Neural cell (in vitro differentiated cells): ENCODE data around the gene PHACTR3. TPM values are rescaled to one million over a fixed set of nuclear protein-coding genes. Genes with fewer than 3 reads are reported as not detected.

Source experiments
- H2AFZ ChIP-seq: fragments of 200-600, 300-800 bp; sonication (generic), shearing (Covaris generic); 2 replicates; pipeline ENCODE4 v1.6.0; 2014; ENCODE audit warnings: low read depth, mild to moderate bottlenecking, antibody characterized with exemption, low read length, moderate library complexity
- H3F3A ChIP-seq: fragments of 200-600 bp; shearing (Covaris generic); 2 replicates; pipeline ENCODE4 v1.6.1; 2016; ENCODE audit warnings: mild to moderate bottlenecking, moderate library complexity, mixed read lengths, antibody characterized with exemption, low read length; ENCODE audit not compliant: insufficient read depth, poor library complexity, severe bottlenecking
- H3K27ac ChIP-seq: fragments of 200-600, 300-800 bp; sonication (generic), shearing (Covaris generic); 2 replicates; pipeline ENCODE4 v1.5.1; 2014; ENCODE audit warnings: mild to moderate bottlenecking, low read length, moderate library complexity
- H3K27me3 ChIP-seq: fragments of 300-800, 200-600 bp; sonication (generic), shearing (Covaris generic); 2 replicates; pipeline ENCODE4 v1.6.0; 2014; ENCODE audit warnings: mild to moderate bottlenecking, low read depth, low read length, moderate library complexity; ENCODE audit not compliant: insufficient read depth
- H3K36me3 ChIP-seq: fragments of 300-800, 200-600 bp; sonication (generic), shearing (Covaris generic); 2 replicates; pipeline ENCODE4 v1.5.1; 2014; ENCODE audit warnings: mild to moderate bottlenecking, antibody characterized with exemption, low read length, moderate library complexity; ENCODE audit not compliant: insufficient read depth
- H3K4me2 ChIP-seq: fragments of 300-800, 200-600 bp; sonication (generic), shearing (Covaris generic); 2 replicates; pipeline ENCODE4 v1.6.0; 2014; ENCODE audit warnings: mild to moderate bottlenecking, low read length
- H3K4me3 ChIP-seq: fragments of 300-800, 200-600 bp; sonication (generic), shearing (Covaris generic); 2 replicates; pipeline ENCODE4 v1.5.1; 2014; ENCODE audit warnings: mild to moderate bottlenecking, low read length, moderate library complexity
- H3K79me2 ChIP-seq: fragments of 200-600 bp; shearing (Covaris generic); replicated peaks from 2 replicates; pipeline ENCODE4 v1.6.0; 2014; ENCODE audit warnings: mild to moderate bottlenecking, low read length, moderate library complexity; ENCODE audit not compliant: insufficient read depth
- H3K9ac ChIP-seq: fragments of 300-800, 200-600 bp; sonication (generic), shearing (Covaris generic); 2 replicates; pipeline ENCODE4 v1.6.1; 2016; ENCODE audit warnings: mild to moderate bottlenecking, low read length, mixed read lengths
- H3K9me2 ChIP-seq: fragments of 200-600 bp; shearing (Covaris generic); 2 replicates; pipeline ENCODE4 v1.6.1; 2016; ENCODE audit warnings: mild to moderate bottlenecking, low read length, mixed read lengths; ENCODE audit not compliant: insufficient read depth
- H3K9me3 ChIP-seq: fragments of 200-600, 300-800 bp; sonication (generic), shearing (Covaris generic); 2 replicates; pipeline ENCODE4 v1.6.1; 2016; ENCODE audit warnings: mild to moderate bottlenecking, mixed run types, low read length, moderate library complexity, mixed read lengths
- H4K20me1 ChIP-seq: fragments of 200-600 bp; shearing (Covaris generic); 2 replicates; pipeline ENCODE4 v1.6.1; 2016; ENCODE audit warnings: mild to moderate bottlenecking, mixed run types; ENCODE audit not compliant: insufficient read depth
- CTCF ChIP-seq: fragments of 450-650 bp; IDR thresholded peaks from 2 replicates; pipeline ENCODE4 v1.5.1; 2014; ENCODE audit warnings: antibody characterized with exemption, mild to moderate bottlenecking, moderate library complexity; ENCODE audit not compliant: poor library complexity, severe bottlenecking
- EP300 ChIP-seq: fragments of 450-650 bp; conservative IDR thresholded peaks from 2 replicates; pipeline ENCODE4 v1.6.1; 2014; ENCODE audit warnings: antibody characterized with exemption, mild to moderate bottlenecking, moderate library complexity; ENCODE audit not compliant: poor library complexity, severe bottlenecking
- EZH2 ChIP-seq: fragments of 200-600, 300-800 bp; shearing (Covaris generic), sonication (generic); IDR thresholded peaks from 2 replicates; pipeline ENCODE4 v1.6.1; 2014; ENCODE audit warnings: antibody characterized with exemption, low read length, borderline replicate concordance, mild to moderate bottlenecking; ENCODE audit not compliant: insufficient read depth, poor library complexity, severe bottlenecking
- MXI1 ChIP-seq: fragments of 450-650 bp; conservative IDR thresholded peaks from 2 replicates; pipeline ENCODE4 v1.6.1; 2014; ENCODE audit warnings: antibody characterized with exemption, mild to moderate bottlenecking; ENCODE audit not compliant: poor library complexity, severe bottlenecking
- POLR2AphosphoS5 ChIP-seq: IDR thresholded peaks from 2 replicates; pipeline ENCODE4 v1.6.1; 2012
- RAD21 ChIP-seq: fragments of 450-650 bp; conservative IDR thresholded peaks from 2 replicates; pipeline ENCODE4 v1.6.1; 2014; ENCODE audit warnings: antibody characterized with exemption, mild to moderate bottlenecking, moderate library complexity
- REST ChIP-seq: IDR thresholded peaks from 2 replicates; pipeline ENCODE4 v1.6.1; 2012; ENCODE audit warnings: borderline replicate concordance
- SMC3 ChIP-seq: fragments of 450-650 bp; conservative IDR thresholded peaks from 2 replicates; pipeline ENCODE4 v1.6.1; 2014; ENCODE audit warnings: antibody characterized with exemption, mild to moderate bottlenecking, moderate library complexity; ENCODE audit not compliant: poor library complexity
- TAF1 ChIP-seq: IDR thresholded peaks from 2 replicates; pipeline ENCODE4 v1.6.1; 2012; ENCODE audit warnings: low read depth
- polyA plus RNA-seq: library from polyadenylated mRNA; depleted of rRNA; stranded (reverse); fragments of >200 nt; gene quantifications from 2 replicates; pipeline ENCODE4 v1.2.3, GENCODE V29; 2014

Gene PHACTR3
- polyA plus RNA-seq, 1 donor from 2014 or later, result 1.3 TPM

- no peaks in the 10 kb centered on the region for H3F3A ChIP-seq
- TF ChIP-seq EP300 (no peak), POLR2AphosphoS5 (no peak), TAF1 (no peak), SMC3 (no peak), REST (no peak), RAD21 (no peak), CTCF (no peak), EZH2 (no peak), MXI1 (no peak)
- H4K20me1 ChIP-seq, result no peaks in the 10 kb centered on the region
- no peak overlapping the region for H3K4me3 ChIP-seq
- no peak overlapping the region for H2AFZ ChIP-seq
- no peaks in the 10 kb centered on the region for H3K36me3 ChIP-seq
- H3K4me2 ChIP-seq, result no peak overlapping the region
- H3K9me2 ChIP-seq, result no peaks in the 10 kb centered on the region
- peaks cover 11% of the 10 kb centered on the region for H3K9me3 ChIP-seq
- H3K27ac ChIP-seq, result no peak overlapping the region
- H3K27me3 ChIP-seq, result no peaks in the 10 kb centered on the region
- no peak overlapping the region for H3K9ac ChIP-seq
- no peaks in the 10 kb centered on the region for H3K79me2 ChIP-seq
Measured at GRCh38 chr20:59800309-59800708, 196.0 kb downstream of the PHACTR3 start.

GRCh38 chr20:59802018-59802417 lies 197.7 kb downstream of the PHACTR3 start:
- no peaks in the 10 kb centered on the region for H4K20me1 ChIP-seq
- H3K4me2 ChIP-seq, result no peak overlapping the region
- no peaks in the 10 kb centered on the region for H3K36me3 ChIP-seq
- no peaks in the 10 kb centered on the region for H3K9me2 ChIP-seq
- TF ChIP-seq EZH2, result no peak
- no peak for TF ChIP-seq RAD21
- TF ChIP-seq EP300, result no peak
- no peak for TF ChIP-seq REST
- no peak for TF ChIP-seq POLR2AphosphoS5
- TF ChIP-seq TAF1, result no peak
- no peak for TF ChIP-seq SMC3
- no peak for TF ChIP-seq CTCF
- TF ChIP-seq MXI1, result no peak
- no peak overlapping the region for H3K27ac ChIP-seq
- H3K27me3 ChIP-seq, result no peaks in the 10 kb centered on the region
- no peaks in the 10 kb centered on the region for H3F3A ChIP-seq
- no peak overlapping the region for H3K4me3 ChIP-seq
- H3K79me2 ChIP-seq, result no peaks in the 10 kb centered on the region
- H3K9ac ChIP-seq, result no peak overlapping the region
- peaks cover 11% of the 10 kb centered on the region for H3K9me3 ChIP-seq
- H2AFZ ChIP-seq, result no peak overlapping the region
